NCI-H345 treated with DMSO at 0.1 percent for 48 hours (cell line): Measurements from ENCODE around the gene NDUFB1.

Source experiments
- DNase-seq: peaks from one replicate; lab custom pipeline; 2025; ENCODE audit not compliant: unreplicated experiment; lab: John Stamatoyannopoulos, UW

NDUFB1 gene

DNA sequence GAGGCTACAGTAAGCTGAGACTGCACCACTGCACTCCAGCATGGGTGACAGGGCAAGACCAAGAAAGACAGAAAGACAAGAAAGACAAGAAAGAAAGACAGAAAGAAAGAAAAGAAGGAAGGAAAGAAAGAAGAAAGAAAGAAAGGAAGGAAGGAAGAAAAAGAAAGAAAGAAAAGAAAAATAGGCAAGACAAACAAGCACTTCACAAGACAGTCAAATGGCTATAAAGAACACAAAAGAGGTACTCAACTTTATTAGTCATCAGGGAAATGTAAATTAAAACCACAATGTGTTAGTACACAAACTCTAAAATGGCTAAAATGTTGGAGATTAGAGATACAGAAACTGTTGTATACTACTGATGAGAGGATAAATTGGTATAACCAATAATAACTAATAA lies 21.7 kb downstream of the NDUFB1 start:
- no peak for DNase-seq

- no peak for DNase-seq
Observed at GRCh38 chr14:92093320-92093719, 28.2 kb downstream of the NDUFB1 start.

GRCh38 chr14:92088494-92088893 lies 33.0 kb downstream of the NDUFB1 start:
- no peak for DNase-seq

GRCh38 chr14:92074555-92074954 lies 47.0 kb downstream of the NDUFB1 start:
- no peak for DNase-seq
